K562 (cell line): ENCODE results near the gene BHLHE40. TPM values are rescaled to one million over a fixed set of nuclear protein-coding genes. Genes with fewer than 3 reads are reported as not detected.

Source experiments
- BCLAF1 ChIP-seq, 2 experiments: fragments of 450-650 bp in 1 of 2; IDR thresholded peaks; 2 replicates each; pipeline ENCODE4 v1.6.1; 2011 to 2017; ENCODE audit warnings: low read depth in 2 of 2, antibody characterized with exemption in 1 of 2, borderline replicate concordance in 1 of 2, low read length in 1 of 2, mild to moderate bottlenecking in 1 of 2, mixed read lengths in 1 of 2; ENCODE audit not compliant: control insufficient read depth in 1 of 2
- GABPB2 ChIP-seq: fragments of 250-450 bp; sonication (Bioruptor Pico); conservative IDR thresholded peaks from 2 replicates; pipeline ENCODE4 v1.5.1; 2021; ENCODE audit warnings: mild to moderate bottlenecking
- HDAC6 ChIP-seq: IDR thresholded peaks from 2 replicates; pipeline ENCODE4 v1.6.1; 2012; ENCODE audit warnings: low read depth, mild to moderate bottlenecking, control low read depth, inconsistent platforms, low read length, moderate library complexity
- KLF1 ChIP-seq: fragments of 450-650 bp; IDR thresholded peaks from 2 replicates; pipeline ENCODE4 v1.6.1; 2016; ENCODE audit warnings: missing genetic modification characterization, missing compliant biosample characterization
- PRMT5 ChIP-seq: sonication (generic); formaldehyde crosslinking; IDR thresholded peaks from 2 replicates; pipeline ENCODE4 v1.5.0; 2020; ENCODE audit warnings: missing genetic modification reagents
- RB1 ChIP-seq: fragments of 450-650 bp; IDR thresholded peaks from 2 replicates; pipeline ENCODE4 v1.6.1; 2017; ENCODE audit warnings: low read depth, mild to moderate bottlenecking
- ZBTB11 ChIP-seq, 3 experiments: fragments of 200-800 bp in 1 of 3; fragments of 250-450 bp in 1 of 3; fragments of 450-650 bp in 1 of 3; sonication (Bioruptor Pico) in 1 of 3; sonication (Bioruptor generic) in 1 of 3; formaldehyde crosslinking in 1 of 3; IDR thresholded peaks; 2 replicates each; pipeline versions ENCODE4 v1.6.1 to v1.8.0; 2016 to 2022; ENCODE audit warnings: mild to moderate bottlenecking in 2 of 3, missing genetic modification characterization in 2 of 3, missing compliant biosample characterization in 1 of 3, moderate library complexity in 1 of 3
- ZNF696 ChIP-seq: fragments of 250-450 bp; sonication (Bioruptor Pico); conservative IDR thresholded peaks from 2 replicates; pipeline ENCODE4 v1.4.0; 2020; ENCODE audit warnings: mild to moderate bottlenecking, moderate library complexity
- polyA plus RNA-seq, 8 experiments: library from polyadenylated mRNA; depleted of rRNA in 4 of 8; stranded (reverse) in 5 of 8; unstranded in 3 of 8; fragments of >200 nt; fragmentation: Nextera tagmentation in 2 of 8; fragmentation: Illumina TruSeq in 1 of 8; extraction: Ambion mirVana in 2 of 8; extraction: Trizol in 1 of 8; gene quantifications; 2 replicates each; pipeline versions ENCODE4 v1.2.1 to v1.2.3, GENCODE V29; 2011 to 2014; ENCODE audit warnings: inconsistent platforms in 1 of 8, missing spikeins in 1 of 8
- total RNA-seq, 7 experiments: library from RNA; depleted of rRNA in 6 of 7; stranded (reverse); fragments of >200 nt in 6 of 7; fragmentation: Illumina TruSeq in 2 of 7; extraction: Trizol in 2 of 7; gene quantifications; 2 replicates each; pipeline versions ENCODE4 v1.2.1 to v1.2.3, GENCODE V29; 2011 to 2021; ENCODE audit warnings: low replicate concordance in 1 of 7
- TF ChIP-seq, protein P1 (sequence below): fragments of 450-650 bp; IDR thresholded peaks from 2 replicates; pipeline ENCODE4 v1.6.1; 2017; ENCODE audit warnings: antibody characterized with exemption, mild to moderate bottlenecking
- TF ChIP-seq, protein P2 (sequence below): fragments of 450-650 bp; IDR thresholded peaks from 2 replicates; pipeline ENCODE4 v1.6.1; 2016; ENCODE audit warnings: borderline replicate concordance

BHLHE40 gene
- total and polyA plus RNA-seq, 9 of the 15 experiments (the other 6 are each of a cell fraction or from before 2014, with no cell fraction given), result 12.0 to 83.9 (median 31.4) TPM

GRCh38 chr3:5019411-5020241 lies 40.4 kb downstream of the BHLHE40 start (continued):
- peak in 1 of 3 experiments; percentile 58; a peak in 1 of 6 replicates for TF ChIP-seq ZBTB11 (CRISPR knock-in tag; IDR thresholded peaks at IDR 0.05)
- TF ChIP-seq BCLAF1 (IDR thresholded peaks at IDR 0.05; ENCODE audit: borderline replicate concordance in 1 of 2, control insufficient read depth in 1 of 2, low read depth in 2 of 2, low read length in 1 of 2), result 0 out of 4 replicates have a peak, but pooled peaks of 1 of the 2 experiments have one; percentile 56
- no peak for TF ChIP-seq HDAC6
- TF ChIP-seq, protein P1, sequence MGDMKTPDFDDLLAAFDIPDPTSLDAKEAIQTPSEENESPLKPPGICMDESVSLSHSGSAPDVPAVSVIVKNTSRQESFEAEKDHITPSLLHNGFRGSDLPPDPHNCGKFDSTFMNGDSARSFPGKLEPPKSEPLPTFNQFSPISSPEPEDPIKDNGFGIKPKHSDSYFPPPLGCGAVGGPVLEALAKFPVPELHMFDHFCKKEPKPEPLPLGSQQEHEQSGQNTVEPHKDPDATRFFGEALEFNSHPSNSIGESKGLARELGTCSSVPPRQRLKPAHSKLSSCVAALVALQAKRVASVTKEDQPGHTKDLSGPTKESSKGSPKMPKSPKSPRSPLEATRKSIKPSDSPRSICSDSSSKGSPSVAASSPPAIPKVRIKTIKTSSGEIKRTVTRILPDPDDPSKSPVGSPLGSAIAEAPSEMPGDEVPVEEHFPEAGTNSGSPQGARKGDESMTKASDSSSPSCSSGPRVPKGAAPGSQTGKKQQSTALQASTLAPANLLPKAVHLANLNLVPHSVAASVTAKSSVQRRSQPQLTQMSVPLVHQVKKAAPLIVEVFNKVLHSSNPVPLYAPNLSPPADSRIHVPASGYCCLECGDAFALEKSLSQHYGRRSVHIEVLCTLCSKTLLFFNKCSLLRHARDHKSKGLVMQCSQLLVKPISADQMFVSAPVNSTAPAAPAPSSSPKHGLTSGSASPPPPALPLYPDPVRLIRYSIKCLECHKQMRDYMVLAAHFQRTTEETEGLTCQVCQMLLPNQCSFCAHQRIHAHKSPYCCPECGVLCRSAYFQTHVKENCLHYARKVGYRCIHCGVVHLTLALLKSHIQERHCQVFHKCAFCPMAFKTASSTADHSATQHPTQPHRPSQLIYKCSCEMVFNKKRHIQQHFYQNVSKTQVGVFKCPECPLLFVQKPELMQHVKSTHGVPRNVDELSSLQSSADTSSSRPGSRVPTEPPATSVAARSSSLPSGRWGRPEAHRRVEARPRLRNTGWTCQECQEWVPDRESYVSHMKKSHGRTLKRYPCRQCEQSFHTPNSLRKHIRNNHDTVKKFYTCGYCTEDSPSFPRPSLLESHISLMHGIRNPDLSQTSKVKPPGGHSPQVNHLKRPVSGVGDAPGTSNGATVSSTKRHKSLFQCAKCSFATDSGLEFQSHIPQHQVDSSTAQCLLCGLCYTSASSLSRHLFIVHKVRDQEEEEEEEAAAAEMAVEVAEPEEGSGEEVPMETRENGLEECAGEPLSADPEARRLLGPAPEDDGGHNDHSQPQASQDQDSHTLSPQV, result no peak
- no peak for TF ChIP-seq ZNF696 (CRISPR knock-in tag)
- no peak for TF ChIP-seq PRMT5
- TF ChIP-seq KLF1 (tag), result peak; percentile 94
- TF ChIP-seq RB1, result no peak
- no peak for TF ChIP-seq GABPB2 (CRISPR knock-in tag)
- TF ChIP-seq, protein P2, sequence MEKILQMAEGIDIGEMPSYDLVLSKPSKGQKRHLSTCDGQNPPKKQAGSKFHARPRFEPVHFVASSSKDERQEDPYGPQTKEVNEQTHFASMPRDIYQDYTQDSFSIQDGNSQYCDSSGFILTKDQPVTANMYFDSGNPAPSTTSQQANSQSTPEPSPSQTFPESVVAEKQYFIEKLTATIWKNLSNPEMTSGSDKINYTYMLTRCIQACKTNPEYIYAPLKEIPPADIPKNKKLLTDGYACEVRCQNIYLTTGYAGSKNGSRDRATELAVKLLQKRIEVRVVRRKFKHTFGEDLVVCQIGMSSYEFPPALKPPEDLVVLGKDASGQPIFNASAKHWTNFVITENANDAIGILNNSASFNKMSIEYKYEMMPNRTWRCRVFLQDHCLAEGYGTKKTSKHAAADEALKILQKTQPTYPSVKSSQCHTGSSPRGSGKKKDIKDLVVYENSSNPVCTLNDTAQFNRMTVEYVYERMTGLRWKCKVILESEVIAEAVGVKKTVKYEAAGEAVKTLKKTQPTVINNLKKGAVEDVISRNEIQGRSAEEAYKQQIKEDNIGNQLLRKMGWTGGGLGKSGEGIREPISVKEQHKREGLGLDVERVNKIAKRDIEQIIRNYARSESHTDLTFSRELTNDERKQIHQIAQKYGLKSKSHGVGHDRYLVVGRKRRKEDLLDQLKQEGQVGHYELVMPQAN, result peak; percentile 58; the same call in 1 of the 2 replicates
